Activated CD4-positive, alpha-beta T cell treated with anti-CD3 and anti-CD28 coated beads for 4 hours (primary cell): ENCODE results near the gene PRSS16.

ENCODE experiments used
- DNase-seq, 2 donors: peaks; one replicate each; pipeline ENCODE4 v3.0.0-alpha.2; 2020

Gene PRSS16

GRCh38 chr6:27286141-27286540 lies 38.6 kb downstream of the PRSS16 start:
- no peak for DNase-seq

DNA sequence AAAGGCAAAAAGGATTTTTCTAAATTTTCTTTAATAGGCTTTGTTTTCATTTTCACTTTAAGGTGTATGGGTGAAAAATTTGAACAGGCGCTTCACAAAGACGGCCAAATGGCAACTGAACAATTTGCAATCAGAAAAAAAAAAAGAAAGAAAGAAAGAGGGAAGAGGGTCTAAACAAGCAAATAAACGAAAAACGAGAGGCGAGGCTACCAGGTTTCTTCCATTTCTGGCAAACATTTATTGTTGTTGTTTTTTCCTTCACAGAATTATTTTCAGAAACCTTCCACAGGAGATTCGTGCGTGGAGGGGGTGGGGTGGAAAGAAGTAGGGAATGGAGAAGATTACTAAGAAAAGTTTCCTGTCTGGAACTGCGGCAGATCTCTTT lies 40.2 kb downstream of the PRSS16 start:
- DNase-seq = no peak

DNA sequence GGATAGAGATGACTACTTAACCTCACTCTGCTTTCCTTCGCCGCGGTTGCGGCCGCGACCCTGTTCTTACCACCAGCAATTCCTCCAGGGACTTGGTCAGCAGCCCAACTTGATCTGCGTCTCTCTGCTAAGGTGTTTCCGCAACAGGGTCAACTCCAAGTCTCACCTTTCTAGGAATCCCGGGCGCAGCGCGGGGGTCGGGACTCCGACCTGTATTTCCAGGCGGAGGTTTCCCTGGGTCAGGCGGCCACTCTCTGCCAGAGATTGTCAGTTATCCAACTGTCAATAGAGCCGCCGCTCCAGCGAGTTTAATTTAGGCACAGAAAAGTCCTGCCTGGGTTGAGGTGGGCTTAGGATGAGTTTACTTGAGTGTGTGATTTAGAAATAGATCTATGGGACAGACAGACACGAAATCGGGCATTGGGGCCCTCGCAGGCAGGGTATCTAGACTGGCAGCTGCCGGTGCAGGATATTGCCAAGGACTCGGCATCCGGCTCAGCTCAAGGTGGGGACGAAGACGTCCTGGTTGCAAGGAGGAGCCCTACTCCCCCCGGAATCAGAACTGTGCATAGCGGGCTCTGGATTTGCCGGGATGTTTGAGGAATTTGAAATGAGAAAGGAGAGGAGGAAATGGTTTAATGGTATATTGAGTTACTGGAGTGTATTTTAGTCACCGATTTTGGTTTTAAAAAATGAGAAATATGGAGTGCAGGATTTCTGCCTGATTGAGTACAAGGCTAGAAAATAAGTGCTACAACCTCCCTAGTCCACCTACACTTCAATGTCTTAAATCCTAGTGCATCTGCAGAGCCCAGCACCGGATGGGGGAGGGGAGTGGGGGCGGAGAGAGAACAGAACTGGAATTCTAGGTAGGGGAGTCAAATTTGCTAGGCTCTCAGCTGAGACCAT lies 40.9 kb downstream of the PRSS16 start:
- no peak for DNase-seq

DNA sequence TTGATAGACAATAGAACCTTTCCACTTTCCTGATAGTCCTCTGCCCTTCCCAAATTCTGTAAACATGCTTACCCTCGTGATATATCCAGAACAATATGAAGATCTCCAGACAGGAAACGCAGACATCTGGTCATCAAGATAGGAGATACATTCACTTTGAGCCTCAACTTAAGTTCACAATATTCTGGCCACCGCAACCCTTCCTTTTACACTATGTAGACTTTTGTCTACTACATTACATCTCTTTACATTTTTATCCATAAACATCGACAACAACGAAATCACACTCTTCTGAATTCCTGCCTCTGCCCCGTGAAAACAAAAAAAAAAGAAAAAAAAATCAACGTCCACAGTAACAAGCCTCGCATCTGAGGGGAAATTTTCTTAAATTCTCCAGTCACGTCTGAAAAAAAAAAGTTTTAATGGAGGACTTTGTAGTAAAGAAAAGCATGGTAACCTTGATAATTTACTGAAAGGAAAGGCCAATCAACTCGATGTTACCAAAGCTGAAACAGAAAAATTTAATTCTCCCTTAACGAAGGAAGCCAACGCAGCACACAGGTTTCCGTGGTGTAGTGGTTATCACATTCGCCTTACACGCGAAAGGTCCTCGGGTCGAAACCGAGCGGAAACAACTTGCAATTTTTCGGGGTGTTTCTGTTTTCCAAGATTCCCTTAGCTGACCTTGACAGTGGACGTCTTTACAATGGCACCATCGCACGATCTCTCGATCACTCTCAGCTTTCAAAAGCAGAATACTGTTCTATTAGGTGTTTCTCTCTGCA lies 42.8 kb downstream of the PRSS16 start:
- DNase-seq = no peak

GRCh38 chr6:27290850-27291208 lies 43.3 kb downstream of the PRSS16 start:
- no peak for DNase-seq

DNA sequence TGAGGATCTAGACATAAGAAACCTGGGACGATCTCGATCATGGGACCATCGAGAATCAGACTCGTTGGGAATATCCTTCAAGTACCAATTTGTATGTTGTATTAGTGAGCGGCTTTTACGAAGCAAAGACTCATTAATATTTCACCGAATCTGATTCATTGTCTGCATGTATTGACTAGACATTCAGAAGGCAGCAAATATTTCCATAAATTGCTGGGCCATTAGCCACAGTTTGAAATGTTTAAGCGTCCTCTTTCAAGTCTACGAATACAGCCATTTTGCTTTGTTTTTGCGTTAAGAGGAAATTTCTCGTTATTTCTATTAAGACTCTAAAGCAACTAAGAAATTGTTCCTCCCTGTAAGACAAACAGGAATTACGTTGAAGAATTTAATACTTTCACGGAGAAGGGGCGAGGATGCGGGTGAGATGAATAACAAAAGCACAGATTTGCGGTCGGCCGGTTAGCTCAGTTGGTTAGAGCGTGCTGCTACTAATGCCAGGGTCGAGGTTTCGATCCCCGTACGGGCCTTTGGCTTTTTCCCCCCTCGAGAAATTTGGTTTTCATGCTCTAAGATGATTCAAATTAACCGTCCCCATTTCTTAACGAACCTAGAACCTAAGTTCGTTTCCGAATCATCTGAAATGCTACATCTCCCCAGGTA lies 46.1 kb downstream of the PRSS16 start:
- no peak for DNase-seq

DNA sequence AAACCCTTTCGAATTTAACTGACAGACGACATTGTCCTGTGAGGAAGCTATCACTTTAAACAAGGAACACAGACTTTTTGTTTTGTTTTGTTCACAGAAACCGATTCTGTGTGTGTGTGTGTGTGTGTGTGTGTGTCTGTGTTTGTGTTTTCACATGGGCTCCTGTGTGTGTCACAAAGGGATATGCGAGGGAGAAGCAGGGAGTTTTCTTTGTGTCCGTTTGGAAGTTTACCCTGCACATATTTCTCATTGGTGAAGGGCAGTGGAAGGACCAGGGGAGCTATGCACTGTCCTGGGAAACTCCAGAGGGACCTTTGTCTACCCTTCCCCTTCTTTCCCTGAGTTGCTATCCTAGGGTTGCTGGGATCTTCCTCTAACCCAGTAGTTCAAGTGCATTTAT lies 46.9 kb downstream of the PRSS16 start:
- no peak for DNase-seq

DNA sequence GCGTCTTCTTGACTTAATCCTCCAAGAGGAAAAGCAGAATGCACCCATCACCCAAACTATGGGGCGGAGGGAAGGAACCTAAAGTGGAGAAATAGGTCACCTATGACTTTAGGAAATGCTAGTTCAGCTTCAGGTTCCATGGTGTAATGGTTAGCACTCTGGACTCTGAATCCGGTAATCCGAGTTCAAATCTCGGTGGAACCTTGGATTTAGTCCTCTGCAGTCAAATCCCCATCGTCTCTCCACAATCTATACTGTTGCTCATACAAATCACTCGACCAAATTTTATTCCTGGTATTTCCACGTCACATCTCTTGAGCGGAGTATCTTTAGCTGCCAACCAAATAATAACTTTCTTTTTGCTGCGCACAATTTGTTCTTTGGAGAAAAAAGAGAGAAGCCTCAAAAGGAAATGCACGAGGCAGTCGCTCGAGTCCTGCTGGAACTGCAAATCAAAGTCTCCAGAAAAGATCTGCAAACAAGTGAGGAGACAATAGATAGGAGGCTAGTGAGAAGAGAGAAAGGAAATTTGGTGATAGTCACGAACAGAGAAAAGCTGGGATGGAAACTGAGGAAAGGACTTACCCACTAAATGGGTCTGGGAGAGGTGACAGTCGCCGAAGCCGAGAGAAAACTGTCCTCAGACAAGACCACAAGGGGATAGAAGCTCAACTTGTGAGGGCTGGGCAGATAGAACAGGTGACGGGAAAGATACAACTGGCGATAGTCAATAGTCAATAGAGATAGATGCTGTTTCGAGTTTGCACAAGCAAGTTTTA lies 48.0 kb downstream of the PRSS16 start:
- no peak for DNase-seq

DNA sequence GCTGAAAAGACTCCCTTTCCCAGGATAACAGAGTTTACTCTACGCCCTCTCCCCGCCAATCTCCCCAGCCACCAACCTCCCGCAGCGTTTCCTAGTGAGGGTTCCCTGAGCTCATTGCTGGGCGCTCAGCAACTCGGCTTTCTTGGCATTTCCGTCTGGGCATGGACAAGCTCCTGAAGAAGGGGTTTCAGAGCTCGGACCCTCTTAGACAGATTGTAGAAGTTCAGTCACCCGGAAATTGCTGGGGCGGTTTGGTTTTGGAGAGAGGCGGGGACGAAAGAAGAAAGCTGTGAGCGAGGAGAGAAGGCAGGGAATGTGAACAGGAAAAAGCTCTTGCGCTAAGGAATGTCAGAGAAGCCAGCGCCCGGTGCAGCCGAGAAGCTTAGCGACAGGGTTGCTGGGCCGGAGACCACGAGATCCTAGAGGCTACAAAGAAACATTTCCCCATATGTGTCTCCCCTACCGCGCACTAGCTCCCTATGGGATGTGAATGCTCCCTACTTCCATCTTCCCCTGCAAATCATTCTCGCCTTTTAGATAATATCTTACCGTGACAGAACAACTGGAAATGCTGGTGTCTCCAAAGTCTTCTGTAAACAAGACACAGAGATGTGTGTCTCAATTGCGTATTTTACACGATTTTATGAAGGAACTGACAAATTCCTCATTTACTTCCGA lies 48.7 kb downstream of the PRSS16 start:
- no peak for DNase-seq

DNA sequence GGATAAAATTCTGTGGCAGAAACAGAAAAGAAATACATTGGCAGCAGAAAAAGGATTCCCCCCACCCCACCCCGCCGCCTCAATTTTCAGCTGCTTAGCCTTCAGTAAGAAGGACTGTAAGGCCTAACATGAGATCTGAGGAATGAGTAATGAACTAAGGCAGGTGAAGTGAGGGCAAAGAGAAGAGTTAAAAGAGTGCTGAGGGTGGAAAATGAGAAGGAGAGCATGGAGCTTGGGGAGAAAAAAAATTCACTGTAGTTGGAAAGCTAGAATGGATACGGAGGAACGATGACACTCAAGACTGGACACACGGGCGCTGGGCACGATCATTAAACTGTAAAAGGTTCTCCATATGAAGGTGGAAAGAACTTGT lies 50.0 kb downstream of the PRSS16 start:
- DNase-seq = no peak

- no peak for DNase-seq
Observed at GRCh38 chr6:27297857-27298730, 50.6 kb downstream of the PRSS16 start.

DNA sequence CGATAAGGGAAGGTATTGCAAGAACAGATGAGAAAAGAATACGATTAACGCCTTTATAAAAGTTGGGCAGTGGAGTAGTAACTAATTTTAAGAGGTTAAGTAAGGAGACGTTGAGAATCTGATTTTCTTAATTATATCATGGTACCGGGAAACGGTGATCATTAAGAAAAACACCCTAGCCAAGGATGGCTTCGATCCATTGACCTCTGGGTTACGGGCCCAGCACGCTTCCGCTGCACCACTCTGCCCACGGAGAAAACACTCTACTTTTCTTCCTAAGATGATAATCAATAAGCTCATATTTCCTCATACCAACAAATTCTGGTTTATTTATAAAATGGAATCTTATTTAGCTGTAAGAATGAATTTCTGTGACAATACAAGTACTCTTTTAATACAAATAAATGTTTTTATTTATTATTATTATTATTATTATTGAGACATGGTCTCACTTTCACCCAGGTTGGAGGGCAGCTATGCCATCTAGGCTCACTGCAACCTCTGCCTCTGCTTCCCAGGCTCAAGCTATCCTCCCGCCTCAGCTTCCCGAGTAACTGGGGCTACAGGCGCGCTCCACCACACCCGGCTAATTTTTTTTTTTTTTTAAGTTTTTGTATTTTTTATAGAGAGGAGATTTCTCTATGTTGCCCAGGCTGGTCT lies 56.2 kb downstream of the PRSS16 start:
- DNase-seq = no peak
